GM18505 (cell line): Measurements from ENCODE around the gene PSMB9.

Source experiments
- ATAC-seq: cut with Tn5 transposase; IDR thresholded peaks from one replicate; pipeline ENCODE4 v1.9.1; 2021; ENCODE audit not compliant: unreplicated experiment
- POLR2A ChIP-seq: IDR thresholded peaks from 4 replicates; pipeline ENCODE4 v1.6.1; 2011; ENCODE audit warnings: borderline replicate concordance; ENCODE audit not compliant: insufficient read depth, insufficient read length; ENCODE audit errors: extremely low read depth

The PSMB9 gene

GRCh38 chr6:32830936-32831335 lies 23.1 kb upstream of the PSMB9 start:
- no peak for TF ChIP-seq POLR2A
- ATAC-seq = no peak

GRCh38 chr6:32832535-32832934 lies 21.5 kb upstream of the PSMB9 start:
- no peak for ATAC-seq
- TF ChIP-seq POLR2A = no peak

- ATAC-seq = no peak
- TF ChIP-seq POLR2A = no peak
Observed at GRCh38 chr6:32833664-32834063, 20.3 kb upstream of the PSMB9 start.

GRCh38 chr6:32835167-32835893 lies 18.7 kb upstream of the PSMB9 start:
- no peak for ATAC-seq
- TF ChIP-seq POLR2A = no peak

- TF ChIP-seq POLR2A = no peak
- no peak for ATAC-seq
Observed at GRCh38 chr6:32836873-32837272, 17.1 kb upstream of the PSMB9 start.

GRCh38 chr6:32837651-32838113 lies 16.3 kb upstream of the PSMB9 start:
- no peak for TF ChIP-seq POLR2A
- ATAC-seq = no peak

GRCh38 chr6:32838114-32838958 lies 15.7 kb upstream of the PSMB9 start, which contains the start of gene TAP2:
TAP2 (minus strand) TSS chr6:32838739; CDS start chr6:32838233, 506 bp downstream.
- ATAC-seq = peak; percentile 81
- TF ChIP-seq POLR2A = peak; percentile 81

- TF ChIP-seq POLR2A = no peak
- no peak for ATAC-seq
Observed at GRCh38 chr6:32839356-32839755, 14.6 kb upstream of the PSMB9 start.

GRCh38 chr6:32840604-32841246 lies 13.3 kb upstream of the PSMB9 start:
- TF ChIP-seq POLR2A = peak; percentile 69

GRCh38 chr6:32842021-32842650 lies 11.9 kb upstream of the PSMB9 start:
- no peak for TF ChIP-seq POLR2A
- ATAC-seq = no peak

More at GRCh38 chr6:32840604-32841246, 13.3 kb upstream of the PSMB9 start:
- ATAC-seq = no peak

- no peak for ATAC-seq
- TF ChIP-seq POLR2A = no peak
Observed at GRCh38 chr6:32842690-32843089, 11.3 kb upstream of the PSMB9 start.

- no peak for ATAC-seq
- TF ChIP-seq POLR2A = no peak
Observed at GRCh38 chr6:32843331-32843978, 10.5 kb upstream of the PSMB9 start.
